Loucy (cell line): ENCODE data around the gene TGM3.

ENCODE experiments used
- H2AFZ ChIP-seq: fragments of 200-600 bp; sonication (generic); 2 replicates; pipeline ENCODE4 v1.6.0; 2016; ENCODE audit warnings: antibody characterized with exemption, mild to moderate bottlenecking, low read length, moderate library complexity
- H3F3A ChIP-seq: fragments of 200-600 bp; 2 replicates; pipeline ENCODE4 v1.6.0; 2016; ENCODE audit warnings: antibody characterized with exemption, low read depth, mild to moderate bottlenecking
- H3K27me3 ChIP-seq: fragments of 200-600 bp; sonication (generic); 2 replicates; pipeline ENCODE4 v1.6.1; 2014; ENCODE audit warnings: low read length, mild to moderate bottlenecking; ENCODE audit not compliant: insufficient read depth, poor library complexity, severe bottlenecking
- H3K36me3 ChIP-seq: fragments of 200-600 bp; sonication (generic); 2 replicates; pipeline ENCODE4 v1.6.1; 2016; ENCODE audit warnings: low read length; ENCODE audit not compliant: insufficient read depth
- H3K4me1 ChIP-seq: fragments of 200-600 bp; sonication (generic); 2 replicates; pipeline ENCODE4 v1.5.1; 2014; ENCODE audit warnings: low read length, mild to moderate bottlenecking; ENCODE audit not compliant: insufficient read depth, poor library complexity, severe bottlenecking
- H3K4me2 ChIP-seq: fragments of 200-600 bp; sonication (generic); 2 replicates; pipeline ENCODE4 v1.6.0; 2014; ENCODE audit warnings: antibody characterized with exemption, low read length, low read depth, mild to moderate bottlenecking; ENCODE audit not compliant: poor library complexity, severe bottlenecking
- H3K4me3 ChIP-seq: fragments of 200-600 bp; sonication (generic); 2 replicates; pipeline ENCODE4 v1.5.1; 2014; ENCODE audit warnings: low read length, mild to moderate bottlenecking, mixed read lengths; ENCODE audit not compliant: poor library complexity, severe bottlenecking
- H3K79me2 ChIP-seq: fragments of 200-600 bp; sonication (generic); 2 replicates; pipeline ENCODE4 v1.6.1; 2014; ENCODE audit warnings: low read length; ENCODE audit not compliant: insufficient read depth
- H3K9ac ChIP-seq: fragments of 200-600 bp; sonication (generic); 2 replicates; pipeline ENCODE4 v1.6.0; 2014; ENCODE audit warnings: mild to moderate bottlenecking, low read depth, low read length, moderate library complexity; ENCODE audit not compliant: poor library complexity, severe bottlenecking
- H3K9me2 ChIP-seq: fragments of 200-600 bp; sonication (generic); replicated peaks from 2 replicates; pipeline ENCODE4 v1.6.1; 2016; ENCODE audit warnings: low read depth, low read length, mixed read lengths
- H3K9me3 ChIP-seq: fragments of 200-600 bp; sonication (generic); 2 replicates; pipeline ENCODE4 v1.6.1; 2014; ENCODE audit warnings: mild to moderate bottlenecking, antibody characterized with exemption, low read length, low read depth; ENCODE audit not compliant: insufficient read depth
- H4K20me1 ChIP-seq: fragments of 200-600 bp; sonication (generic); 2 replicates; pipeline ENCODE4 v1.6.0; 2014; ENCODE audit warnings: antibody characterized with exemption, low read length, mild to moderate bottlenecking; ENCODE audit not compliant: insufficient read depth, poor library complexity, severe bottlenecking
- EZH2phosphoT487 ChIP-seq: fragments of 200-600 bp; IDR thresholded peaks from 2 replicates; pipeline ENCODE4 v1.6.1; 2018; ENCODE audit warnings: antibody characterized with exemption, mild to moderate bottlenecking, moderate library complexity, borderline replicate concordance
- TF ChIP-seq, protein P1 (sequence below): fragments of 200-600 bp; sonication (generic); conservative IDR thresholded peaks from 2 replicates; pipeline ENCODE4 v1.5.1; 2014; ENCODE audit warnings: mild to moderate bottlenecking, antibody characterized with exemption, low read length

TGM3 gene

GRCh38 chr20:2305029-2305428 lies 9.2 kb downstream of the TGM3 start:
- H3K9me2 ChIP-seq, result no peaks in the 10 kb centered on the region
- no peaks in the 10 kb centered on the region for H3K79me2 ChIP-seq
- no peak overlapping the region for H3K4me3 ChIP-seq
- H3K9me3 ChIP-seq, result no peaks in the 10 kb centered on the region
- H3K36me3 ChIP-seq, result no peaks in the 10 kb centered on the region
- H3F3A ChIP-seq, result no peaks in the 10 kb centered on the region
- no peak overlapping the region for H2AFZ ChIP-seq
- no peaks in the 10 kb centered on the region for H3K4me1 ChIP-seq
- no peaks in the 10 kb centered on the region for H4K20me1 ChIP-seq
- TF ChIP-seq, protein P1, sequence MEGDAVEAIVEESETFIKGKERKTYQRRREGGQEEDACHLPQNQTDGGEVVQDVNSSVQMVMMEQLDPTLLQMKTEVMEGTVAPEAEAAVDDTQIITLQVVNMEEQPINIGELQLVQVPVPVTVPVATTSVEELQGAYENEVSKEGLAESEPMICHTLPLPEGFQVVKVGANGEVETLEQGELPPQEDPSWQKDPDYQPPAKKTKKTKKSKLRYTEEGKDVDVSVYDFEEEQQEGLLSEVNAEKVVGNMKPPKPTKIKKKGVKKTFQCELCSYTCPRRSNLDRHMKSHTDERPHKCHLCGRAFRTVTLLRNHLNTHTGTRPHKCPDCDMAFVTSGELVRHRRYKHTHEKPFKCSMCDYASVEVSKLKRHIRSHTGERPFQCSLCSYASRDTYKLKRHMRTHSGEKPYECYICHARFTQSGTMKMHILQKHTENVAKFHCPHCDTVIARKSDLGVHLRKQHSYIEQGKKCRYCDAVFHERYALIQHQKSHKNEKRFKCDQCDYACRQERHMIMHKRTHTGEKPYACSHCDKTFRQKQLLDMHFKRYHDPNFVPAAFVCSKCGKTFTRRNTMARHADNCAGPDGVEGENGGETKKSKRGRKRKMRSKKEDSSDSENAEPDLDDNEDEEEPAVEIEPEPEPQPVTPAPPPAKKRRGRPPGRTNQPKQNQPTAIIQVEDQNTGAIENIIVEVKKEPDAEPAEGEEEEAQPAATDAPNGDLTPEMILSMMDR, result no peak
- TF ChIP-seq EZH2phosphoT487, result no peak
- H3K9ac ChIP-seq, result no peak overlapping the region
- H3K4me2 ChIP-seq, result no peak overlapping the region
- no peaks in the 10 kb centered on the region for H3K27me3 ChIP-seq

DNA sequence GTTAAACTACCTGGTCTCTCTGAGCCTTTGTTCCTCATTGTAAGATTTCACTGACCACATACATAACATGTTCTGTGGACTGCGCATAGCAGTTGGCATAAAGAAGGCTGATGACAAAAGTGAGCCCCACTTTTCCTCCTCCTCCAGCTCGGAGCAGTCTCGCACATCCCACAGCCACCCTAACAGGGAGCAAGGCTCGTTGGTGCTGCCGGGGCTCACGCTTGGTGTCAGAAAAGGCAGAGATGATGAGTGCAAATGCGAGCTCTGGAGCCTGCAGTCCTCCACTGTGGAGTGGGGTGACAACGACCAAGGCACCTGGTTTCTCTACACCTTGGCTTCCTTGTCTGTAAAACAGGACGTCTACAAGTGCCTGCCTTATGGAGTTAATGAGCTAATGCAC lies 9.7 kb downstream of the TGM3 start:
- no peak overlapping the region for H3K4me3 ChIP-seq
- H2AFZ ChIP-seq, result no peak overlapping the region
- H3K79me2 ChIP-seq, result no peaks in the 10 kb centered on the region
- H3K9ac ChIP-seq, result no peak overlapping the region
- no peaks in the 10 kb centered on the region for H3K9me2 ChIP-seq
- no peaks in the 10 kb centered on the region for H4K20me1 ChIP-seq
- no peaks in the 10 kb centered on the region for H3K27me3 ChIP-seq
- no peaks in the 10 kb centered on the region for H3K4me1 ChIP-seq
- TF ChIP-seq, protein P1, result no peak
- TF ChIP-seq EZH2phosphoT487, result no peak
- no peaks in the 10 kb centered on the region for H3F3A ChIP-seq
- H3K36me3 ChIP-seq, result no peaks in the 10 kb centered on the region
- H3K9me3 ChIP-seq, result no peaks in the 10 kb centered on the region
- no peak overlapping the region for H3K4me2 ChIP-seq

- H3K4me3 ChIP-seq, result no peak overlapping the region
- no peaks in the 10 kb centered on the region for H3K27me3 ChIP-seq
- TF ChIP-seq, protein P1, result no peak
- TF ChIP-seq EZH2phosphoT487, result no peak
- H3K9ac ChIP-seq, result no peak overlapping the region
- H3K36me3 ChIP-seq, result no peaks in the 10 kb centered on the region
- no peaks in the 10 kb centered on the region for H3K79me2 ChIP-seq
- H3K9me3 ChIP-seq, result no peaks in the 10 kb centered on the region
- no peaks in the 10 kb centered on the region for H4K20me1 ChIP-seq
- H3K9me2 ChIP-seq, result no peaks in the 10 kb centered on the region
- H2AFZ ChIP-seq, result no peak overlapping the region
- H3F3A ChIP-seq, result no peaks in the 10 kb centered on the region
- no peaks in the 10 kb centered on the region for H3K4me1 ChIP-seq
- H3K4me2 ChIP-seq, result no peak overlapping the region
Observed at GRCh38 chr20:2305946-2306345, 10.1 kb downstream of the TGM3 start.
